Neural cell (in vitro differentiated cells): ENCODE data around the gene ADAMTS18. TPM values are rescaled to one million over a fixed set of nuclear protein-coding genes. Genes with fewer than 3 reads are reported as not detected.

ENCODE experiments used
- H2AFZ ChIP-seq: fragments of 200-600, 300-800 bp; sonication (generic), shearing (Covaris generic); 2 replicates; pipeline ENCODE4 v1.6.0; 2014; ENCODE audit warnings: low read depth, mild to moderate bottlenecking, antibody characterized with exemption, low read length, moderate library complexity
- H3F3A ChIP-seq: fragments of 200-600 bp; shearing (Covaris generic); 2 replicates; pipeline ENCODE4 v1.6.1; 2016; ENCODE audit warnings: mild to moderate bottlenecking, moderate library complexity, mixed read lengths, antibody characterized with exemption, low read length; ENCODE audit not compliant: insufficient read depth, poor library complexity, severe bottlenecking
- H3K27ac ChIP-seq: fragments of 200-600, 300-800 bp; sonication (generic), shearing (Covaris generic); 2 replicates; pipeline ENCODE4 v1.5.1; 2014; ENCODE audit warnings: mild to moderate bottlenecking, low read length, moderate library complexity
- H3K27me3 ChIP-seq: fragments of 300-800, 200-600 bp; sonication (generic), shearing (Covaris generic); 2 replicates; pipeline ENCODE4 v1.6.0; 2014; ENCODE audit warnings: mild to moderate bottlenecking, low read depth, low read length, moderate library complexity; ENCODE audit not compliant: insufficient read depth
- H3K36me3 ChIP-seq: fragments of 300-800, 200-600 bp; sonication (generic), shearing (Covaris generic); 2 replicates; pipeline ENCODE4 v1.5.1; 2014; ENCODE audit warnings: mild to moderate bottlenecking, antibody characterized with exemption, low read length, moderate library complexity; ENCODE audit not compliant: insufficient read depth
- H3K4me2 ChIP-seq: fragments of 300-800, 200-600 bp; sonication (generic), shearing (Covaris generic); 2 replicates; pipeline ENCODE4 v1.6.0; 2014; ENCODE audit warnings: mild to moderate bottlenecking, low read length
- H3K4me3 ChIP-seq: fragments of 300-800, 200-600 bp; sonication (generic), shearing (Covaris generic); 2 replicates; pipeline ENCODE4 v1.5.1; 2014; ENCODE audit warnings: mild to moderate bottlenecking, low read length, moderate library complexity
- H3K79me2 ChIP-seq: fragments of 200-600 bp; shearing (Covaris generic); replicated peaks from 2 replicates; pipeline ENCODE4 v1.6.0; 2014; ENCODE audit warnings: mild to moderate bottlenecking, low read length, moderate library complexity; ENCODE audit not compliant: insufficient read depth
- H3K9ac ChIP-seq: fragments of 300-800, 200-600 bp; sonication (generic), shearing (Covaris generic); 2 replicates; pipeline ENCODE4 v1.6.1; 2016; ENCODE audit warnings: mild to moderate bottlenecking, low read length, mixed read lengths
- H3K9me2 ChIP-seq: fragments of 200-600 bp; shearing (Covaris generic); 2 replicates; pipeline ENCODE4 v1.6.1; 2016; ENCODE audit warnings: mild to moderate bottlenecking, low read length, mixed read lengths; ENCODE audit not compliant: insufficient read depth
- H3K9me3 ChIP-seq: fragments of 200-600, 300-800 bp; sonication (generic), shearing (Covaris generic); 2 replicates; pipeline ENCODE4 v1.6.1; 2016; ENCODE audit warnings: mild to moderate bottlenecking, mixed run types, low read length, moderate library complexity, mixed read lengths
- H4K20me1 ChIP-seq: fragments of 200-600 bp; shearing (Covaris generic); 2 replicates; pipeline ENCODE4 v1.6.1; 2016; ENCODE audit warnings: mild to moderate bottlenecking, mixed run types; ENCODE audit not compliant: insufficient read depth
- EP300 ChIP-seq: fragments of 450-650 bp; conservative IDR thresholded peaks from 2 replicates; pipeline ENCODE4 v1.6.1; 2014; ENCODE audit warnings: antibody characterized with exemption, mild to moderate bottlenecking, moderate library complexity; ENCODE audit not compliant: poor library complexity, severe bottlenecking
- EZH2 ChIP-seq: fragments of 200-600, 300-800 bp; shearing (Covaris generic), sonication (generic); IDR thresholded peaks from 2 replicates; pipeline ENCODE4 v1.6.1; 2014; ENCODE audit warnings: antibody characterized with exemption, low read length, borderline replicate concordance, mild to moderate bottlenecking; ENCODE audit not compliant: insufficient read depth, poor library complexity, severe bottlenecking
- MXI1 ChIP-seq: fragments of 450-650 bp; conservative IDR thresholded peaks from 2 replicates; pipeline ENCODE4 v1.6.1; 2014; ENCODE audit warnings: antibody characterized with exemption, mild to moderate bottlenecking; ENCODE audit not compliant: poor library complexity, severe bottlenecking
- POLR2AphosphoS5 ChIP-seq: IDR thresholded peaks from 2 replicates; pipeline ENCODE4 v1.6.1; 2012
- RAD21 ChIP-seq: fragments of 450-650 bp; conservative IDR thresholded peaks from 2 replicates; pipeline ENCODE4 v1.6.1; 2014; ENCODE audit warnings: antibody characterized with exemption, mild to moderate bottlenecking, moderate library complexity
- SMC3 ChIP-seq: fragments of 450-650 bp; conservative IDR thresholded peaks from 2 replicates; pipeline ENCODE4 v1.6.1; 2014; ENCODE audit warnings: antibody characterized with exemption, mild to moderate bottlenecking, moderate library complexity; ENCODE audit not compliant: poor library complexity
- TAF1 ChIP-seq: IDR thresholded peaks from 2 replicates; pipeline ENCODE4 v1.6.1; 2012; ENCODE audit warnings: low read depth
- polyA plus RNA-seq: library from polyadenylated mRNA; depleted of rRNA; stranded (reverse); fragments of >200 nt; gene quantifications from 2 replicates; pipeline ENCODE4 v1.2.3, GENCODE V29; 2014
- TF ChIP-seq, protein P1 (sequence below): IDR thresholded peaks from 2 replicates; pipeline ENCODE4 v1.6.1; 2012; ENCODE audit warnings: borderline replicate concordance
- TF ChIP-seq, protein P2 (sequence below): fragments of 450-650 bp; IDR thresholded peaks from 2 replicates; pipeline ENCODE4 v1.5.1; 2014; ENCODE audit warnings: antibody characterized with exemption, mild to moderate bottlenecking, moderate library complexity; ENCODE audit not compliant: poor library complexity, severe bottlenecking

The ADAMTS18 gene
- polyA plus RNA-seq, 1 donor from 2014 or later = 1.3 TPM

DNA sequence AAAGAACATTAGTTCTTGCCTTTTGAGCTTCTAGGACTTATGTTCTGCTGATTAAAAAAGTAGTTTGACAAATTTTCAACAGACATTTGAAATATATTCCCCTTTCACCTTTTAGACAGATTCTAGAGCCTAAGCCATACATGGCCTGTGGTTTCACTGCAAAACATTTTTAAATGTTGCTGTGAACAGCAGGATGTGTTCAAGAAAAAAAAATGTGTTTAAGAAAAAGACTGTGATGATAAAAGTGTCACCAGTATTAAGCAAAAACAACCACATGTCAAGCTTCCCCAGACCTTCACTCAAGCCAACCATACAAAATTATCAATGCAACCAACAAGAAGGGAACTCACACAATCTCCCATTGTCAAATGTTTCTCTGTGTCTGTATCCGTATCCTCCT, 132.2 kb downstream of the ADAMTS18 start:
- Histone ChIP-seq H3K27ac (no peak overlapping the region), H3K79me2 (no peaks in the 10 kb centered on the region), H3K9ac (no peak overlapping the region), H3K27me3 (no peaks in the 10 kb centered on the region), H3K4me2 (no peak overlapping the region), H3K36me3 (no peaks in the 10 kb centered on the region), H4K20me1 (no peaks in the 10 kb centered on the region), H2AFZ (no peak overlapping the region), H3F3A (no peaks in the 10 kb centered on the region), H3K9me2 (no peaks in the 10 kb centered on the region), H3K4me3 (no peak overlapping the region), H3K9me3 (no peaks in the 10 kb centered on the region)
- no peak for TF ChIP-seq RAD21
- no peak for TF ChIP-seq MXI1
- no peak for TF ChIP-seq EZH2
- TF ChIP-seq, protein P1, sequence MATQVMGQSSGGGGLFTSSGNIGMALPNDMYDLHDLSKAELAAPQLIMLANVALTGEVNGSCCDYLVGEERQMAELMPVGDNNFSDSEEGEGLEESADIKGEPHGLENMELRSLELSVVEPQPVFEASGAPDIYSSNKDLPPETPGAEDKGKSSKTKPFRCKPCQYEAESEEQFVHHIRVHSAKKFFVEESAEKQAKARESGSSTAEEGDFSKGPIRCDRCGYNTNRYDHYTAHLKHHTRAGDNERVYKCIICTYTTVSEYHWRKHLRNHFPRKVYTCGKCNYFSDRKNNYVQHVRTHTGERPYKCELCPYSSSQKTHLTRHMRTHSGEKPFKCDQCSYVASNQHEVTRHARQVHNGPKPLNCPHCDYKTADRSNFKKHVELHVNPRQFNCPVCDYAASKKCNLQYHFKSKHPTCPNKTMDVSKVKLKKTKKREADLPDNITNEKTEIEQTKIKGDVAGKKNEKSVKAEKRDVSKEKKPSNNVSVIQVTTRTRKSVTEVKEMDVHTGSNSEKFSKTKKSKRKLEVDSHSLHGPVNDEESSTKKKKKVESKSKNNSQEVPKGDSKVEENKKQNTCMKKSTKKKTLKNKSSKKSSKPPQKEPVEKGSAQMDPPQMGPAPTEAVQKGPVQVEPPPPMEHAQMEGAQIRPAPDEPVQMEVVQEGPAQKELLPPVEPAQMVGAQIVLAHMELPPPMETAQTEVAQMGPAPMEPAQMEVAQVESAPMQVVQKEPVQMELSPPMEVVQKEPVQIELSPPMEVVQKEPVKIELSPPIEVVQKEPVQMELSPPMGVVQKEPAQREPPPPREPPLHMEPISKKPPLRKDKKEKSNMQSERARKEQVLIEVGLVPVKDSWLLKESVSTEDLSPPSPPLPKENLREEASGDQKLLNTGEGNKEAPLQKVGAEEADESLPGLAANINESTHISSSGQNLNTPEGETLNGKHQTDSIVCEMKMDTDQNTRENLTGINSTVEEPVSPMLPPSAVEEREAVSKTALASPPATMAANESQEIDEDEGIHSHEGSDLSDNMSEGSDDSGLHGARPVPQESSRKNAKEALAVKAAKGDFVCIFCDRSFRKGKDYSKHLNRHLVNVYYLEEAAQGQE = no peak
- no peak for TF ChIP-seq TAF1
- no peak for TF ChIP-seq SMC3
- TF ChIP-seq, protein P2, sequence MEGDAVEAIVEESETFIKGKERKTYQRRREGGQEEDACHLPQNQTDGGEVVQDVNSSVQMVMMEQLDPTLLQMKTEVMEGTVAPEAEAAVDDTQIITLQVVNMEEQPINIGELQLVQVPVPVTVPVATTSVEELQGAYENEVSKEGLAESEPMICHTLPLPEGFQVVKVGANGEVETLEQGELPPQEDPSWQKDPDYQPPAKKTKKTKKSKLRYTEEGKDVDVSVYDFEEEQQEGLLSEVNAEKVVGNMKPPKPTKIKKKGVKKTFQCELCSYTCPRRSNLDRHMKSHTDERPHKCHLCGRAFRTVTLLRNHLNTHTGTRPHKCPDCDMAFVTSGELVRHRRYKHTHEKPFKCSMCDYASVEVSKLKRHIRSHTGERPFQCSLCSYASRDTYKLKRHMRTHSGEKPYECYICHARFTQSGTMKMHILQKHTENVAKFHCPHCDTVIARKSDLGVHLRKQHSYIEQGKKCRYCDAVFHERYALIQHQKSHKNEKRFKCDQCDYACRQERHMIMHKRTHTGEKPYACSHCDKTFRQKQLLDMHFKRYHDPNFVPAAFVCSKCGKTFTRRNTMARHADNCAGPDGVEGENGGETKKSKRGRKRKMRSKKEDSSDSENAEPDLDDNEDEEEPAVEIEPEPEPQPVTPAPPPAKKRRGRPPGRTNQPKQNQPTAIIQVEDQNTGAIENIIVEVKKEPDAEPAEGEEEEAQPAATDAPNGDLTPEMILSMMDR = no peak
- no peak for TF ChIP-seq EP300
- no peak for TF ChIP-seq POLR2AphosphoS5

DNA sequence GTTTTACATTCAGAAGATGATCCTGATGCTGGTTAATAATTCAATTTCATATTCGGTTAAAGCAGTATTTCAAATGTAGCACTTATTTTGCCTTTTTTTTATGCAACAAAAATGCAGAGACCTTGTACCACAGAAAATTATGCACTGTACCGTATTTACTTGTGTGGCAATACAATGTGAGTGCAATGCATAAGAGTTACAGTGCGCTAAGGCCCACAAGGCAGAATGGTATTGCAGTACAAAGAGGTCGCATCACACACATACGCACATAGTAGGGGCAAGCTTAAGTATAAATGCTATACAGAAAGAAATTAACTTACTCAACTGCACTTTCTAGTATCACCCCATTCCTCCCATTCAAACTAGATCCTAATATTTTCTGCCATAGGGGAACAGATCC, 132.6 kb downstream of the ADAMTS18 start:
- no peaks in the 10 kb centered on the region for H3K79me2 ChIP-seq
- no peaks in the 10 kb centered on the region for H3K36me3 ChIP-seq
- H3K9me2 ChIP-seq = no peaks in the 10 kb centered on the region
- no peaks in the 10 kb centered on the region for H3K9me3 ChIP-seq
- H3F3A ChIP-seq = no peaks in the 10 kb centered on the region
- H3K4me3 ChIP-seq = no peak overlapping the region
- H3K27me3 ChIP-seq = no peaks in the 10 kb centered on the region
- H2AFZ ChIP-seq = no peak overlapping the region
- no peak overlapping the region for H3K9ac ChIP-seq
- no peak for TF ChIP-seq EZH2
- TF ChIP-seq EP300 = no peak
- no peak for TF ChIP-seq POLR2AphosphoS5
- no peak for TF ChIP-seq TAF1
- TF ChIP-seq MXI1 = no peak
- TF ChIP-seq RAD21 = no peak
- TF ChIP-seq SMC3 = no peak
- TF ChIP-seq, protein P2 = no peak
- TF ChIP-seq, protein P1 = no peak
- no peak overlapping the region for H3K4me2 ChIP-seq
- H3K27ac ChIP-seq = no peak overlapping the region
- no peaks in the 10 kb centered on the region for H4K20me1 ChIP-seq
